Measurements from ENCODE around the gene NMNAT2.

The NMNAT2 gene

DNA sequence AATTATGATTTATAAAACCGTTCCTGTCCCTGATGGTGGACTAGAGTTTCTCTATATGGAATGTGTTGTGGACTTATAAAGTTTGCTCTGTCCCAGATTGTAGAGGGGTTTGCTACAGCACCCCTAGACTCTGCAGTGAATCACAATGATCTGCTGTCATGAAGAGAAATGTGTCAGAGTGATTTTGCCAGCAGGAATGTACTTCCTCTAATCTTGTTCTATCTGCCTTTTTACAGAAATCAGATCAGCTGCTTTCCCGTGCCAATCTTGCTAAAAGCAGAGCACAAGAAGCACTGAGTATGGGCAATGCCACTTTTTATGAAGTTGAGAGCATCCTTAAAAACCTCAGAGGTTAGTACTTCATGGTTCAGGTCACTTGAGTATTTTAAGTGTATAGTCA is 180.1 kb downstream of the NMNAT2 start:
- peaks cover 5% of the 10 kb centered on the region for H3K4me1 ChIP-seq
- no peaks in the 10 kb centered on the region for H3K27me3 ChIP-seq
- no peaks in the 10 kb centered on the region for H3K9me3 ChIP-seq
- TF ChIP-seq, protein P1, sequence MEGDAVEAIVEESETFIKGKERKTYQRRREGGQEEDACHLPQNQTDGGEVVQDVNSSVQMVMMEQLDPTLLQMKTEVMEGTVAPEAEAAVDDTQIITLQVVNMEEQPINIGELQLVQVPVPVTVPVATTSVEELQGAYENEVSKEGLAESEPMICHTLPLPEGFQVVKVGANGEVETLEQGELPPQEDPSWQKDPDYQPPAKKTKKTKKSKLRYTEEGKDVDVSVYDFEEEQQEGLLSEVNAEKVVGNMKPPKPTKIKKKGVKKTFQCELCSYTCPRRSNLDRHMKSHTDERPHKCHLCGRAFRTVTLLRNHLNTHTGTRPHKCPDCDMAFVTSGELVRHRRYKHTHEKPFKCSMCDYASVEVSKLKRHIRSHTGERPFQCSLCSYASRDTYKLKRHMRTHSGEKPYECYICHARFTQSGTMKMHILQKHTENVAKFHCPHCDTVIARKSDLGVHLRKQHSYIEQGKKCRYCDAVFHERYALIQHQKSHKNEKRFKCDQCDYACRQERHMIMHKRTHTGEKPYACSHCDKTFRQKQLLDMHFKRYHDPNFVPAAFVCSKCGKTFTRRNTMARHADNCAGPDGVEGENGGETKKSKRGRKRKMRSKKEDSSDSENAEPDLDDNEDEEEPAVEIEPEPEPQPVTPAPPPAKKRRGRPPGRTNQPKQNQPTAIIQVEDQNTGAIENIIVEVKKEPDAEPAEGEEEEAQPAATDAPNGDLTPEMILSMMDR (IDR thresholded peaks at IDR 0.05; ENCODE audit: low read depth, low read length), result no peak
- no peak overlapping the region for H3K4me3 ChIP-seq (ENCODE audit: low read depth, low read length)
- no peaks in the 10 kb centered on the region for H3K36me3 ChIP-seq
- no peak for DNase-seq

DNA sequence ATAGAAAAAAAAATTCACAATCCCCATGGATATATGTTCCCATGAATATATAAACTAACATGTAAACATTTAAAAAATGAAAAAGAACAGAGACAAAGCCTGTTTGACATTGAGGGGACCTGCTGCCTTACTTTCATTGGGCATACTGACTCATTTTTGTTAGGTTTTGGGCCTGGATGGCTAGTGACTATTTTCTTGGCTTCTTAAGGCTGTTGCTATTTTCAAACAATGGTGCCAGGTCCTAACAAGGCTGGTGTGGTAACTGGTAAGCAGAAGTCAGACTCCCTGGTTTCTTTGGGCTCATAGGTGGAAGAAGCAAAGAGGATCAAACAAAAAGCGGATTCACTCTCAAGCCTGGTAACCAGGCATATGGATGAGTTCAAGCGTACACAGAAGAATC is 181.1 kb downstream of the NMNAT2 start:
- TF ChIP-seq, protein P1 (IDR thresholded peaks at IDR 0.05; ENCODE audit: low read depth, low read length), result no peak
- H3K4me1 ChIP-seq, result peaks cover 5% of the 10 kb centered on the region
- no peaks in the 10 kb centered on the region for H3K9me3 ChIP-seq
- H3K36me3 ChIP-seq, result no peaks in the 10 kb centered on the region
- no peak for DNase-seq
- H3K27me3 ChIP-seq, result no peaks in the 10 kb centered on the region
- no peak overlapping the region for H3K4me3 ChIP-seq (ENCODE audit: low read depth, low read length)

DNA sequence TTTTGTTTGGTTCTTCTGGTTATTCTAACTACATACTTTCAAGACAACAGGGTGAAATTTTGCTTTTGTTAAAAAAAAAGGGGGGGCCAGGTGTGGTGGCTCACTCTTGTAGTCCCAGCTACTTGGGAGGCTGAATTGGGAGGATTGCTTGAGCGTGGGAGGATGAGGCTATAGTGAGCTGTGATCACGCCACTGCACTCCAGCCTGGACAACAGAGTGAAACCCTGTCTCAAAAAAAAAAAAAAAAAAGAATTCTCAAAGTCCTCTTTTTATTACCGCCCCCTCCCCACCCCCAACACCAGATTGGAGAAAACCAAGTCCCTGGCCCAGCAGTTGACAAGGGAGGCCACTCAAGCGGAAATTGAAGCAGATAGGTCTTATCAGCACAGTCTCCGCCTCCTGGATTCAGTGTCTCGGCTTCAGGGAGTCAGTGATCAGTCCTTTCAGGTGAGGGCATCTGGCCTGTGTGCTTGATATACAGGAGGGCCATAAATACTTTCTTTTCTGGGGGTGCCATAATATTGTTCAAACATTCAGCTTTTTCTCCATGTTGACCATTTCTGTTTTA is 181.9 kb downstream of the NMNAT2 start:
- DNase-seq, result peak; percentile 57
- no peaks in the 10 kb centered on the region for H3K36me3 ChIP-seq
- no peaks in the 10 kb centered on the region for H3K9me3 ChIP-seq
- H3K27me3 ChIP-seq, result no peaks in the 10 kb centered on the region
- H3K4me1 ChIP-seq, result peaks cover 5% of the 10 kb centered on the region
- TF ChIP-seq, protein P1 (IDR thresholded peaks at IDR 0.05; ENCODE audit: low read depth, low read length), result no peak
- no peak overlapping the region for H3K4me3 ChIP-seq (ENCODE audit: low read depth, low read length)

DNA sequence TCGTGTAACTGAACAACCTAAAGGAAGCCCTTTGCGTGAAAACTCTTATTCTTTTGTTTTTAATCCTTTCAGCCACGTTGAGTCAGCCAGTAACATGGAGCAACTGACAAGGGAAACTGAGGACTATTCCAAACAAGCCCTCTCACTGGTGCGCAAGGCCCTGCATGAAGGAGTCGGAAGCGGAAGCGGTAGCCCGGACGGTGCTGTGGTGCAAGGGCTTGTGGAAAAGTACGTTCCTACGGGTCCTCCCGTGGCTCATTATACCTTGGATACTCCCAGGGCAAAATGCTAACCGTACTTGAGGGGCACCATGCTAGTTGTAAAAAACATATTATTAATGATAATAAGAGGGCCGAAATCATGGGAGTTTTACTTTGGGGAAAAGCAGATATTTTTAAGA is 182.7 kb downstream of the NMNAT2 start:
- H3K9me3 ChIP-seq, result no peaks in the 10 kb centered on the region
- H3K4me1 ChIP-seq, result peaks cover 5% of the 10 kb centered on the region
- DNase-seq, result no peak
- TF ChIP-seq, protein P1 (IDR thresholded peaks at IDR 0.05; ENCODE audit: low read depth, low read length), result no peak
- H3K4me3 ChIP-seq (ENCODE audit: low read depth, low read length), result no peak overlapping the region
- H3K27me3 ChIP-seq, result no peaks in the 10 kb centered on the region
- no peaks in the 10 kb centered on the region for H3K36me3 ChIP-seq

DNA sequence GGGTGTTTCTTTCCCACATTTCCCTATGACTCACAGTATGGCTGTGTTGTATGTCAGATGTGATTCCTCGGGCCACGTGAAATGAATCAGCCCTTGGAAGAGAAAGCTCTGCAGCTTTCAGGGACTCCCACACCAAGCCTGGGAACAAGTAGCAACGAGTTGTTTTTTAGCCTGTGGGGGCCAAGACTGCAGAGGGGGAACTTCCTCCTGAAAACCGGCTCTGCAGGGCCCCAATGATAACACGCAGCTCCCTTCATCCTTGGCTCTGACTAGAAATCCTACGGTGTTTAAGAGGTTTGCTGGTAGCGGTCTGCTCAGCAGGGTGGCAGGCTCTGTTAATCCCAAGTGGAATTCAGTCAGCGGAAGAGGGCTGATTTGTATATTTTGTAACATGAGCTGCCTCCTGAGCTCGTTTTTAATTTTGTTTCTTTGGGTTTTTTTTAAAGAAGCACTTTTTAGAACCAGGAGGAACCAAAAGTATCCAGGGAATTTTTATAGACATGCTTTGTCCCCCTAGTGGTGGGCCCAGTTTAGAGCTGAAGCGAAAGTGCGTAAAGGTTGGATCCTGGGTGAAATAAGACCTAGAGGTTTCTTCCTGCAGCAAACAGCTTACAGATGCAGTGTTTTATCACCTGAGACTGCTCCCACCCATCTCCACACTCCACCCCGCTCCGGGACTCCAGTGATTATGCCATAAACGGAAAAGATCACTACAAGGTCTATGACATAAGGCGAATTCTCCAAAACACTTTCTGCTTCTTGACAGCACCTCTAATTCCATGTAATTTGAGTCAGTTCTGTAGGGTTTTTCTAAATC is 183.3 kb downstream of the NMNAT2 start:
- TF ChIP-seq, protein P1 (IDR thresholded peaks at IDR 0.05; ENCODE audit: low read depth, low read length), result peak; percentile 76
- Histone ChIP-seq H3K4me1 (peaks cover 5% of the 10 kb centered on the region), H3K4me3 (ENCODE audit: low read depth, low read length) (no peak overlapping the region), H3K36me3 (no peaks in the 10 kb centered on the region), H3K9me3 (no peaks in the 10 kb centered on the region), H3K27me3 (no peaks in the 10 kb centered on the region)
- peak; percentile 37 for DNase-seq

DNA sequence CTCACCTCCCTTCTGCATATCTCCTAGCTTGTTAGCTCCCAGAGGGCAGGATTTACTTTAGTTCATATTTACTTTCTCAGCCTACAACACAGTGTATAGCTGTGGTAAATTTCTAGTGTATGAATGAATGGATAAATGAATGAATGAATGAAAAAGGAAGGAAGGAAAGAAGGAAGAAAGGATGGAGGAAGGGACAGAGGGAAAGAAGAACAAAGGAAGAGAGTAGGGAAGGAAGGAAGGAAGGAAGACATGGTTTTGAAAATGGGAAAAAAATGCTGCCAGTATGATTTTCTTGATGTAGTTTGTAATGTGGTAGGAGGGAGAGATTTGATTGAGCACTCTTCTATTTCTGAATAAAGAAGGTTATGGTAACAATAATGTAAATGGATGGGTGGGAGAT is 185.1 kb downstream of the NMNAT2 start:
- Histone ChIP-seq H3K36me3 (no peaks in the 10 kb centered on the region), H3K9me3 (no peaks in the 10 kb centered on the region), H3K27me3 (no peaks in the 10 kb centered on the region), H3K4me1 (peaks cover 5% of the 10 kb centered on the region), H3K4me3 (ENCODE audit: low read depth, low read length) (no peak overlapping the region)
- TF ChIP-seq, protein P1 (IDR thresholded peaks at IDR 0.05; ENCODE audit: low read depth, low read length), result no peak
- DNase-seq, result no peak
